Middle frontal gyrus (tissue), 1 donor: ENCODE data around the gene LHFPL2.

Experiments used
- DNase-seq: peaks from one replicate; pipeline ENCODE4 v3.0.0-alpha.2; 2015; ENCODE audit warnings: low spot score; ENCODE audit errors: extremely low spot score

LHFPL2 gene

GRCh38 chr5:78526049-78526525 lies 122.5 kb downstream of the LHFPL2 start:
- DNase-seq, result no peak

GRCh38 chr5:78523314-78524193 lies 125.0 kb downstream of the LHFPL2 start:
- no peak for DNase-seq

- DNase-seq, result no peak
These were observed 125.9 kb downstream of the LHFPL2 start for GRCh38 chr5:78522476-78523260.

- no peak for DNase-seq
These were observed 127.1 kb downstream of the LHFPL2 start for GRCh38 chr5:78521455-78521854.

- DNase-seq, result no peak
These were observed 129.2 kb downstream of the LHFPL2 start for GRCh38 chr5:78519198-78519941.

- DNase-seq, result no peak
These were observed 130.0 kb downstream of the LHFPL2 start for GRCh38 chr5:78518365-78519197.

- no peak for DNase-seq
These were observed 132.9 kb downstream of the LHFPL2 start for GRCh38 chr5:78515670-78516069.

- no peak for DNase-seq
These were observed 133.9 kb downstream of the LHFPL2 start for GRCh38 chr5:78514427-78515330.

- DNase-seq, result no peak
These were observed 135.1 kb downstream of the LHFPL2 start for GRCh38 chr5:78513441-78513840.

- no peak for DNase-seq
These were observed 136.1 kb downstream of the LHFPL2 start for GRCh38 chr5:78512435-78512834.

- no peak for DNase-seq
These were observed 137.3 kb downstream of the LHFPL2 start for GRCh38 chr5:78511121-78511906.

- DNase-seq, result no peak
These were observed 138.4 kb downstream of the LHFPL2 start for GRCh38 chr5:78509884-78510769.

GRCh38 chr5:78509145-78509865 lies 139.3 kb downstream of the LHFPL2 start:
- DNase-seq, result no peak

GRCh38 chr5:78508186-78508765 lies 140.3 kb downstream of the LHFPL2 start:
- no peak for DNase-seq

- no peak for DNase-seq
These were observed 141.0 kb downstream of the LHFPL2 start for GRCh38 chr5:78507531-78507930.

- DNase-seq, result no peak
These were observed 142.1 kb downstream of the LHFPL2 start for GRCh38 chr5:78506261-78507024.
